OCI-M2 (cell line): Measurements from ENCODE around the gene FAM89B.

Source experiments
- DNase-seq: peaks from one replicate; lab custom pipeline; 2025; ENCODE audit not compliant: unreplicated experiment; lab: John Stamatoyannopoulos, UW

FAM89B gene

GRCh38 chr11:65609229-65609628, 36.9 kb downstream of the FAM89B start:
- DNase-seq = no peak

GRCh38 chr11:65609665-65610064, 37.3 kb downstream of the FAM89B start:
- DNase-seq = no peak

GRCh38 chr11:65610404-65610803, 38.1 kb downstream of the FAM89B start:
- no peak for DNase-seq

GRCh38 chr11:65611028-65611757, 38.9 kb downstream of the FAM89B start:
- no peak for DNase-seq

- no peak for DNase-seq
Measured at GRCh38 chr11:65611758-65612603, 39.6 kb downstream of the FAM89B start.

- no peak for DNase-seq
Measured at GRCh38 chr11:65612691-65613090, 40.4 kb downstream of the FAM89B start.

- no peak for DNase-seq
Measured at GRCh38 chr11:65613091-65613928, 41.0 kb downstream of the FAM89B start.

- DNase-seq = peak; percentile 99
Measured at GRCh38 chr11:65615229-65615949, 43.1 kb downstream of the FAM89B start, which contains the start of gene PCNX3. PCNX3 (plus strand) TSS chr11:65615776; CDS start chr11:65616312, 536 bp downstream.

- DNase-seq = no peak
Measured at GRCh38 chr11:65615950-65616574, 43.7 kb downstream of the FAM89B start.

- DNase-seq = no peak
Measured at GRCh38 chr11:65616575-65617001, 44.2 kb downstream of the FAM89B start.

GRCh38 chr11:65617136-65617850, 45.0 kb downstream of the FAM89B start:
- DNase-seq = no peak

- no peak for DNase-seq
Measured at GRCh38 chr11:65617990-65618751, 45.8 kb downstream of the FAM89B start.

- DNase-seq = no peak
Measured at GRCh38 chr11:65618763-65619162, 46.4 kb downstream of the FAM89B start.

GRCh38 chr11:65619281-65619928, 47.1 kb downstream of the FAM89B start:
- DNase-seq = no peak

GRCh38 chr11:65620666-65621065, 48.3 kb downstream of the FAM89B start:
- no peak for DNase-seq

GRCh38 chr11:65621460-65621859, 49.1 kb downstream of the FAM89B start:
- no peak for DNase-seq

- DNase-seq = no peak
Measured at GRCh38 chr11:65622011-65622410, 49.7 kb downstream of the FAM89B start.

- DNase-seq = no peak
Measured at GRCh38 chr11:65623177-65623576, 50.8 kb downstream of the FAM89B start.
